Measurements from ENCODE around the gene CELSR1. TPM values are rescaled to one million over a fixed set of nuclear protein-coding genes. Genes with fewer than 3 reads are reported as not detected.

CELSR1 gene
- total RNA-seq, 2 experiments from 2014 or later = 3.7 to 5.2 TPM

- intact Hi-C loops (cut with micrococcal nuclease; ENCODE audit: unreplicated experiment) = no loop called here
- TF ChIP-seq EZH2phosphoT487 (IDR thresholded peaks at IDR 0.05; ENCODE audit: borderline replicate concordance, low read depth, low read length) = no peak
- ChIA-PET POLR2A (no interaction called here), CTCF (ENCODE audit: unreplicated experiment) (no interaction called here)
- no peaks in the 10 kb centered on the region for H3K4me1 ChIP-seq (ENCODE audit: insufficient read depth, low read length, poor library complexity, severe bottlenecking)
- H3K9me3 ChIP-seq (ENCODE audit: low read length) = no peaks in the 10 kb centered on the region
- no peak overlapping the region for H3K27ac ChIP-seq (ENCODE audit: low read depth, low read length, poor library complexity, severe bottlenecking)
- H3K36me3 ChIP-seq (ENCODE audit: insufficient read depth, low read length) = no peaks in the 10 kb centered on the region
- DNase-seq (ENCODE audit: low spot score) = no peak
- no peaks in the 10 kb centered on the region for H3K9me2 ChIP-seq (ENCODE audit: insufficient read depth, low read length)
- H2AFZ ChIP-seq (ENCODE audit: low read length) = no peak overlapping the region
- H4K20me1 ChIP-seq (ENCODE audit: insufficient read depth, low read length) = no peaks in the 10 kb centered on the region
- H3K79me2 ChIP-seq (ENCODE audit: insufficient read depth, low read depth, low read length) = no peaks in the 10 kb centered on the region
- H3K4me3 ChIP-seq (ENCODE audit: low read depth, low read length, poor library complexity, severe bottlenecking) = no peak overlapping the region
- no peak overlapping the region for H3K4me2 ChIP-seq (ENCODE audit: low read length)
- BruUV-seq (replicated peaks) = no TSS peak
These were observed 160.4 kb downstream of the CELSR1 start for GRCh38 chr22:46376908-46377524.

- CTCF ChIA-PET (ENCODE audit: unreplicated experiment) = no interaction called here
- Histone ChIP-seq H4K20me1 (ENCODE audit: insufficient read depth, low read length) (no peaks in the 10 kb centered on the region), H3K4me1 (ENCODE audit: insufficient read depth, low read length, poor library complexity, severe bottlenecking) (no peaks in the 10 kb centered on the region), H3K79me2 (ENCODE audit: insufficient read depth, low read depth, low read length) (no peaks in the 10 kb centered on the region), H3K4me2 (ENCODE audit: low read length) (no peak overlapping the region), H3K9me2 (ENCODE audit: insufficient read depth, low read length) (no peaks in the 10 kb centered on the region), H3K4me3 (ENCODE audit: low read depth, low read length, poor library complexity, severe bottlenecking) (no peak overlapping the region), H3K36me3 (ENCODE audit: insufficient read depth, low read length) (no peaks in the 10 kb centered on the region), H3K27ac (ENCODE audit: low read depth, low read length, poor library complexity, severe bottlenecking) (no peak overlapping the region), H2AFZ (ENCODE audit: low read length) (no peak overlapping the region), H3K9me3 (ENCODE audit: low read length) (no peaks in the 10 kb centered on the region)
- POLR2A ChIA-PET = no interaction called here
- intact Hi-C loops (cut with micrococcal nuclease; ENCODE audit: unreplicated experiment) = no loop called here
- DNase-seq (ENCODE audit: low spot score) = no peak
- BruUV-seq (replicated peaks) = no TSS peak
- TF ChIP-seq EZH2phosphoT487 (IDR thresholded peaks at IDR 0.05; ENCODE audit: borderline replicate concordance, low read depth, low read length) (no peak), CTCF (conservative IDR thresholded peaks at IDR 0.05; ENCODE audit: low read length) (no peak)
These were observed 161.3 kb downstream of the CELSR1 start for GRCh38 chr22:46376111-46376510.

- Histone ChIP-seq H2AFZ (ENCODE audit: low read length) (no peak overlapping the region), H3K36me3 (ENCODE audit: insufficient read depth, low read length) (no peaks in the 10 kb centered on the region), H3K4me3 (ENCODE audit: low read depth, low read length, poor library complexity, severe bottlenecking) (no peak overlapping the region), H3K4me1 (ENCODE audit: insufficient read depth, low read length, poor library complexity, severe bottlenecking) (no peaks in the 10 kb centered on the region), H3K9me3 (ENCODE audit: low read length) (no peaks in the 10 kb centered on the region), H4K20me1 (ENCODE audit: insufficient read depth, low read length) (no peaks in the 10 kb centered on the region), H3K79me2 (ENCODE audit: insufficient read depth, low read depth, low read length) (no peaks in the 10 kb centered on the region), H3K4me2 (ENCODE audit: low read length) (no peak overlapping the region), H3K9me2 (ENCODE audit: insufficient read depth, low read length) (no peaks in the 10 kb centered on the region), H3K27ac (ENCODE audit: low read depth, low read length, poor library complexity, severe bottlenecking) (no peak overlapping the region)
- ChIA-PET POLR2A (no interaction called here), CTCF (ENCODE audit: unreplicated experiment) (no interaction called here)
- TF ChIP-seq EZH2phosphoT487 (IDR thresholded peaks at IDR 0.05; ENCODE audit: borderline replicate concordance, low read depth, low read length) (no peak), CTCF (conservative IDR thresholded peaks at IDR 0.05; ENCODE audit: low read length) (no peak)
- intact Hi-C loops (cut with micrococcal nuclease; ENCODE audit: unreplicated experiment) = no loop called here
- no TSS peak for BruUV-seq (replicated peaks)
- no peak for DNase-seq (ENCODE audit: low spot score)
These were observed 162.6 kb downstream of the CELSR1 start for GRCh38 chr22:46374663-46375474.

All from OCI-LY7 (cell line).